LNCAP (cell line): Measurements from ENCODE around the gene CCSAP.

ENCODE experiments used
- TF ChIP-seq, protein P1 (sequence below): fragments of 450-650 bp; IDR thresholded peaks from 2 replicates; pipeline ENCODE4 v1.5.1; 2017; ENCODE audit warnings: mild to moderate bottlenecking

CCSAP gene

DNA sequence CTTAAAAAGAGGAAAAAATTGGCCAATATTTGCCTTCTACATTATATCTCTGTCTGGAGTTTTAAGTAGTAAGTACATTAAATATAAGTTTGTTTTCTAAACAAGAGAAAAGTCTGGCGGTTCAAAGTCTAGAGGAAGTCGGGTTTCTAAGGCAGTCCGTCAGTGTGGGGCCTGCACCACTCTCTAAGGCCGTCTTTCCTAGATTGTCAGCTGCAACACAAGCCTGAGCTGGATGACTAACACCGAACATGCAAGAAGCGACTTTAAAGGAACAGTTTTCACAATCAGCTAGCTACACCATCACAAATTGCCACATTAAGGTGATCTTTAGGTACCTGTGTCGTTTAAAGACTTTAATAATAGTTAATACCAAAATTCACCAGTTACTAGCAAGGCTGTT, 19.6 kb downstream of the CCSAP start:
- TF ChIP-seq, protein P1, sequence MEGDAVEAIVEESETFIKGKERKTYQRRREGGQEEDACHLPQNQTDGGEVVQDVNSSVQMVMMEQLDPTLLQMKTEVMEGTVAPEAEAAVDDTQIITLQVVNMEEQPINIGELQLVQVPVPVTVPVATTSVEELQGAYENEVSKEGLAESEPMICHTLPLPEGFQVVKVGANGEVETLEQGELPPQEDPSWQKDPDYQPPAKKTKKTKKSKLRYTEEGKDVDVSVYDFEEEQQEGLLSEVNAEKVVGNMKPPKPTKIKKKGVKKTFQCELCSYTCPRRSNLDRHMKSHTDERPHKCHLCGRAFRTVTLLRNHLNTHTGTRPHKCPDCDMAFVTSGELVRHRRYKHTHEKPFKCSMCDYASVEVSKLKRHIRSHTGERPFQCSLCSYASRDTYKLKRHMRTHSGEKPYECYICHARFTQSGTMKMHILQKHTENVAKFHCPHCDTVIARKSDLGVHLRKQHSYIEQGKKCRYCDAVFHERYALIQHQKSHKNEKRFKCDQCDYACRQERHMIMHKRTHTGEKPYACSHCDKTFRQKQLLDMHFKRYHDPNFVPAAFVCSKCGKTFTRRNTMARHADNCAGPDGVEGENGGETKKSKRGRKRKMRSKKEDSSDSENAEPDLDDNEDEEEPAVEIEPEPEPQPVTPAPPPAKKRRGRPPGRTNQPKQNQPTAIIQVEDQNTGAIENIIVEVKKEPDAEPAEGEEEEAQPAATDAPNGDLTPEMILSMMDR = no peak

DNA sequence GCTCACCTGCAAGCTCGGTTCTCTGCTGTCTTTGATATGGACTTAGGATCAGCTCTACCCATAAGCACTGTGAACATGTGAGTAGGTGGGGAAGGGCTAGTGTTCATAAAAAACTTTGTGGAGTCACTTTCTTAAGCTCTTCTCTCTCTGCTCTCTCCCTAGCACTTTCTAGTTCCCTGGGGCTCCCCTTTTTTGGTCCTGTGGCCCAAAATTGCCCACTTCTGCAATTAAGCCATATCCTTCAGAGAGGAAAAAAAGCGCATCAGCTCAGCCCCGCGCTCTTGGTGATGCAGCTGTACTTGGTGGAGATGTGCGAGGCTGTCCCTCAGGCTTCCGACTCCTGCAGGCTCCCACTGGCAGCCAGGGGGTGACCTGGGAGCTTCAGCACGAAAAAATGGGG, 23.4 kb downstream of the CCSAP start:
- TF ChIP-seq, protein P1 = no peak

DNA sequence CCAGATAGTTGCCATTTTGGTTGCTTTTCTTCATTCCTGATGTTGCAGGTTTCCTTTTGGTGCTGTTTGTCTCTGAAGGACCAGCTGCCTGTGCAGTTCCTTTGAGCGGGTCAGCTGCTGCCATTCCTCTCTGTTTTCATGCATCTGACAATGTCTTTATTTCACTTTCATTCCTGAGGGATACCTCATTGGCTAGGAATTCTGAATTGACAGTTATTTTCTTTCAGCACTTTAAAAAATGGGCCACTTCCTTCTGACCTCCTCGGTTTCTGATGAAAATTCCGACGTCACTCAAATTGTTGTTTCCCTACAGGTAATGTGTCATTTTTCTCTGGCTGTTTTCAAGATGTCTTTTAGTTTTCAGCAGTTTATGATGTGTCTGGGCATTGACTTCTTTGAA, 24.8 kb downstream of the CCSAP start:
- TF ChIP-seq, protein P1 = no peak

DNA sequence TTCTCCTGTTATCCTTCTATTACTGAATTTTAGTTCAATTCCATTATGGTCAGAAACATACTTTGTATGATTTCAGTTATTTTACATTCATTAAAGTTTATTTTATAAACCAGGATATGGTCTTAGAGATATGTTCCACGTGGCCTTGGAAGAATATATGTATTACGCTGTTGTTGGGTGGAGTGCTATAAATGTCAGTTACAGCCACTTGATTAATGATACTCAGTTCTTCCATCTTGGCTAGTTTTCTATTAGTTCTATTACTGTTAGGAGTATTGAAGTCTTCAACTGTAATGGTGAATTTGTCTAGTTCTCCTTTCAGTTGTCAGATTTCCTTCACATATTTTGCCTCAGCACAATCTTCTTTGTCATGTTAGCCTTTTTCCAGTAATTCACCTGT, 26.7 kb downstream of the CCSAP start:
- TF ChIP-seq, protein P1 = no peak

DNA sequence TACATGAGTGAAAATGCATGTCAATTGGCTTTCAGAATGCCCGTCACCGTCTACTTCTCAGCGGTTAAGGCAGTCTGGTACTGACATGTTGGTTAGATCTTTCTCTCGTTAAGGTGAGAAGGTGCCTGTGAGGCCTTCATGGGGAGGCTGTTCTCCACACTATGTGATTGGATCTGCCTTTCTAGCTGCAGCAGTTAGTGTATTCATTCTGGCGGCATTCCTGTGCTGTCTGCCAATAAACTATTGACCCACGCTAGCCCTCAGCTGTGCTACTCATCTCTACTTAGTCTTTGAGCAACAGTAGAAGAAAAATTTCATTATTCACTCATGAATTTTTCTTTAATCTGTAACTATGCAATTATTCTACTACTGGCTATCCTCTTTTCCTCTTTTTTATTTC, 32.0 kb downstream of the CCSAP start:
- TF ChIP-seq, protein P1 = no peak

DNA sequence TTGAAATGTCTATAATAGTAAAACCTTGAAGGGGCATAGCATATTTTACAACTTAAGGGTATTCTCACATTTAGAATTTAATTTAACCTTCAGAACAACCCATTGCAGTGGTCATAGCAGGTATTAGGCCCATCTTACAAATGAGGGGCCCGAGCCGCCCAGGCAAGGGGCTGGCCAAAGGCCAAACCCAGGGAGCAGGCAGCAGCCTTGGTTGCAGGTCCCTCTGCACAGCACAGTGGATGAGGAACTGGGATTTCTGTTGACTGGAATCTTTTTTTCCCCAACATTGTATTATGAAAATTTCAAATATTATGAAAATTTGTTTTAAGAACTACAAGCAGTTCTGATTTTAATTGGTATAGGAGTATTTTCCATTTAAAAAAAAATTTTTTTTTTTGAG, 33.2 kb downstream of the CCSAP start:
- TF ChIP-seq, protein P1 = no peak

DNA sequence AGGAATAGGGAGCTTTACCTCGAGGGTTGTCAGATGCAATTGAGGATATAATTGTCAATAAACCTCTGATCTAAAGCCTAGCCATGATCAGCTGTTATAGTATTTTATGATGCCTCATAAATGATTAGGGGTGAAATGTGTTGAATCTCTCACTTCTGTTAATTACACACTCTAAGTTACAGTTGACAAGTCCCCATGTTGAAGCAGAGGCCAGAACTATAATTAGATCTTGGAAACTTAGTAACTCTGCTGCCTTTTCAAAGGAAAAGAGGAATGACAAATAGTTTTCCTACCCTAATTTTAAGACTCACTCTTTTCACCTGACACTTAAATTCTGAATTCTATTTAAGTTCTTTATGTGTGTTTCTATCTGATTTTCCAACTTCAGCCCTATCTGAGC, 33.8 kb downstream of the CCSAP start:
- TF ChIP-seq, protein P1 = no peak

DNA sequence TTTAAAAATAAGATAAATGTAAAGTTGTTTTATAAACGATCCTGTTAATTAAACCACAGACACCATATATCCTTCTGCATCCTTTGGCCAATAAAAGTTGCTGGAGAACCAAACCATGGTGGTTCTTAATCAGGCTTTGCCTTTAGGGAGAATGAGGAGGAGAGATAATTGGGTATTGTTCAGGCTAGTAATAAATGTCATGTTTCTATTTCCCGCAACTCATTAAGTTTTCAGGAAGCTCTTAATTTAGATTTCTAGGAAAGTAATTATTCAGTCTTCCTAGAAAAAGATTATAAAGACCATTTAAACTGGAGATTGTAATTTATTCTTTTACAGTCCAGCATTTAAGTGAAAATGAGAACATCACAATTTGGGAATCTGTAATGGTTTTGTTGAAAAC, 37.5 kb downstream of the CCSAP start:
- TF ChIP-seq, protein P1 = no peak
